HFFc6 (cell line): ENCODE results near the gene KDM2B. TPM values are rescaled to one million over a fixed set of nuclear protein-coding genes. Genes with fewer than 3 reads are reported as not detected.

Experiments
- DNase-seq: peaks from one replicate; pipeline ENCODE4 v3.0.0-alpha.2; 2018
- H3K27ac Mint-ChIP-seq: 2 replicates; pipeline ENCODE4 v1.8.0; 2020; ENCODE audit warnings: mild to moderate bottlenecking, mixed read lengths
- H3K27me3 Mint-ChIP-seq: 2 replicates; pipeline ENCODE4 v1.8.0; 2021; ENCODE audit warnings: mild to moderate bottlenecking, moderate library complexity, mixed read lengths; ENCODE audit not compliant: insufficient read depth
- H3K36me3 Mint-ChIP-seq: 2 replicates; pipeline ENCODE4 v1.8.0; 2021; ENCODE audit warnings: low read depth, mixed read lengths
- H3K4me1 Mint-ChIP-seq: 2 replicates; pipeline ENCODE4 v1.8.0; 2020; ENCODE audit warnings: low read depth, mixed read lengths
- H3K4me3 Mint-ChIP-seq: 2 replicates; pipeline ENCODE4 v1.8.0; 2020; ENCODE audit warnings: mild to moderate bottlenecking, moderate library complexity, mixed read lengths
- H3K9me3 Mint-ChIP-seq: 2 replicates; pipeline ENCODE4 v1.8.0; 2020; ENCODE audit warnings: mild to moderate bottlenecking, mixed read lengths
- CTCF ChIP-seq: fragments of 200-600 bp; sonication (generic); IDR thresholded peaks from 2 replicates; pipeline ENCODE4 v1.5.0; 2021; ENCODE audit warnings: antibody characterized with exemption, mild to moderate bottlenecking
- total RNA-seq, 6 experiments: library from RNA; stranded (reverse); fragmentation: NEBNext Ultra II Directional; extraction: Animal tissue kit (Norgen Biotek cat#: 25700); gene quantifications; 2 replicates in 1 of 6; 3 replicates in 5 of 6; pipeline ENCODE4 v1.2.3, GENCODE V29; 2021

Gene KDM2B
- total RNA-seq, 6 experiments from 2014 or later: 15.4 to 24.0 (median 21.5) TPM

- no peak for DNase-seq
- Mint-ChIP-seq H3K36me3 (no peaks in the 10 kb centered on the region), H3K9me3 (no peaks in the 10 kb centered on the region), H3K4me3 (peak overlapping the region; percentile 92), H3K27me3 (peaks cover 1% of the 10 kb centered on the region; the same call in 1 of the 2 replicates), H3K27ac (peak overlapping the region; percentile 92), H3K4me1 (peaks cover 28% of the 10 kb centered on the region)
- no peak for TF ChIP-seq CTCF
Measured at GRCh38 chr12:121582583-121583333, 1.9 kb upstream of the KDM2B start.

- Mint-ChIP-seq H3K36me3 (no peaks in the 10 kb centered on the region), H3K9me3 (no peaks in the 10 kb centered on the region), H3K4me3 (peak overlapping the region; percentile 92), H3K27ac (peak overlapping the region; percentile 92), H3K27me3 (peaks cover 4% of the 10 kb centered on the region; the same call in 1 of the 2 replicates), H3K4me1 (peaks cover 37% of the 10 kb centered on the region)
- DNase-seq: peak; percentile 33
- TF ChIP-seq CTCF: no peak; the same call in 1 of the 2 replicates
Measured at GRCh38 chr12:121581686-121582429, 1.0 kb upstream of the KDM2B start.

GRCh38 chr12:121579981-121580868, 598 bp downstream of the KDM2B start:
- H3K4me3 Mint-ChIP-seq: peak overlapping the region; percentile 92
- peaks cover 7% of the 10 kb centered on the region; the same call in 1 of the 2 replicates for H3K27me3 Mint-ChIP-seq
- H3K27ac Mint-ChIP-seq: peak overlapping the region; percentile 92
- no peaks in the 10 kb centered on the region for H3K9me3 Mint-ChIP-seq
- H3K36me3 Mint-ChIP-seq: peaks cover 8% of the 10 kb centered on the region; the same call in 1 of the 2 replicates
- peak; percentile 32 for DNase-seq
- H3K4me1 Mint-ChIP-seq: peaks cover 53% of the 10 kb centered on the region
- no peak for TF ChIP-seq CTCF

GRCh38 chr12:121579190-121579791, 1.5 kb downstream of the KDM2B start:
- no peaks in the 10 kb centered on the region for H3K9me3 Mint-ChIP-seq
- peaks cover 56% of the 10 kb centered on the region for H3K4me1 Mint-ChIP-seq
- H3K27me3 Mint-ChIP-seq: peaks cover 7% of the 10 kb centered on the region; the same call in 1 of the 2 replicates
- H3K27ac Mint-ChIP-seq: peak overlapping the region; percentile 92
- peaks cover 9% of the 10 kb centered on the region; the same call in 1 of the 2 replicates for H3K36me3 Mint-ChIP-seq
- TF ChIP-seq CTCF: 0 out of 2 replicates have a peak, but pooled peaks have one; percentile 4
- H3K4me3 Mint-ChIP-seq: peak overlapping the region; percentile 92
- no peak for DNase-seq
